VCaP (cell line): ENCODE measurements around the gene NEIL1.

Experiments
- H3K27ac ChIP-seq: fragments of 450-650 bp; 2 replicates; pipeline ENCODE4 v1.5.1; 2017
- TF ChIP-seq, protein P1 (sequence below): fragments of 450-650 bp; conservative IDR thresholded peaks from 2 replicates; pipeline ENCODE4 v1.5.1; 2017; ENCODE audit warnings: mild to moderate bottlenecking, moderate library complexity

Gene NEIL1

DNA sequence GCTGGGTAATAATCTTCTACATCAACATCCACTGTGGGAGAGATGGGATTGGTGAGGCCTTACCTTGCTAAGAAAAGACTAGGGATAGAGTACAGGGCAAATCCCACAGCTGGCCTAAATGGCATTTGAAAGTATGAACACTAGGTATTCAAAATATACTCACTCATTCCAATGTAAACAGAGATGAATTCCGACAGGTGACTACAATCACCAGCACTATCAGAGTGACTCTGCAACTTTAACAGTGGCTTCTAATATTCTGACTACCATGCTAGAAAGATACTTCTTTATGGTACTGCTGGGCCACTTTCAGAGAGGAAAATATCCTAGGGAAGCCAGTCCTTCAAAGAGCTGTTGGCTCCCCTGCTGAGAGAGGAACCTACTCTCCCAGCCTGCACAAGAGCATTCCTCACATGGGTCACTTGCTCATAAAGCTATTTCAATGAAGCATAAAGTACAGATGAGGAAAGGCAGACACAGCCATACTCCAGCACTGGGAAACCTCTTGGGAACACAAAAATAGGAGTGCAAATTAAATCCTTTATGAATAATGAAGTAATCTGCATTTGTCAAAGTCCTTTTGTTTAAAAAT is 43.0 kb downstream of the NEIL1 start:
- TF ChIP-seq, protein P1, sequence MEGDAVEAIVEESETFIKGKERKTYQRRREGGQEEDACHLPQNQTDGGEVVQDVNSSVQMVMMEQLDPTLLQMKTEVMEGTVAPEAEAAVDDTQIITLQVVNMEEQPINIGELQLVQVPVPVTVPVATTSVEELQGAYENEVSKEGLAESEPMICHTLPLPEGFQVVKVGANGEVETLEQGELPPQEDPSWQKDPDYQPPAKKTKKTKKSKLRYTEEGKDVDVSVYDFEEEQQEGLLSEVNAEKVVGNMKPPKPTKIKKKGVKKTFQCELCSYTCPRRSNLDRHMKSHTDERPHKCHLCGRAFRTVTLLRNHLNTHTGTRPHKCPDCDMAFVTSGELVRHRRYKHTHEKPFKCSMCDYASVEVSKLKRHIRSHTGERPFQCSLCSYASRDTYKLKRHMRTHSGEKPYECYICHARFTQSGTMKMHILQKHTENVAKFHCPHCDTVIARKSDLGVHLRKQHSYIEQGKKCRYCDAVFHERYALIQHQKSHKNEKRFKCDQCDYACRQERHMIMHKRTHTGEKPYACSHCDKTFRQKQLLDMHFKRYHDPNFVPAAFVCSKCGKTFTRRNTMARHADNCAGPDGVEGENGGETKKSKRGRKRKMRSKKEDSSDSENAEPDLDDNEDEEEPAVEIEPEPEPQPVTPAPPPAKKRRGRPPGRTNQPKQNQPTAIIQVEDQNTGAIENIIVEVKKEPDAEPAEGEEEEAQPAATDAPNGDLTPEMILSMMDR, result no peak
- H3K27ac ChIP-seq, result no peak overlapping the region

DNA sequence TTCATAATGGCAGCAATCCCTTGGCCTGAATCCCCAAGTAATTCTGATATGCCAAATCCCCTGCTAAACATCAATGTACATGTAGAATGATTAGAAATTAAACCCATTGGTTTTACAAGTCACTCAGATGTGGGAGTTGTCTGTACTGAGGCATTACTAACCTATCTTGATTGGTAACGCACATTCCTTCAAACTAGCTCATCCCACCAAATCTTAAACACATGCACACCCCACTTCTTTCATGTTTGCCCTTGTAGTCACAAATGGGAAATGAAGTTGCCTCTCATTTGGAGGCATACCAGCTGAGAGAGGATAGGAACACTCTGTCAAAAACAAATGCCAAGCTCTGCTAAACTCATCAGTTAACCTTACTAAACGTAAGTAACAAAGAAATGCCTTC is 50.7 kb downstream of the NEIL1 start:
- TF ChIP-seq, protein P1, result no peak
- H3K27ac ChIP-seq, result no peak overlapping the region

DNA sequence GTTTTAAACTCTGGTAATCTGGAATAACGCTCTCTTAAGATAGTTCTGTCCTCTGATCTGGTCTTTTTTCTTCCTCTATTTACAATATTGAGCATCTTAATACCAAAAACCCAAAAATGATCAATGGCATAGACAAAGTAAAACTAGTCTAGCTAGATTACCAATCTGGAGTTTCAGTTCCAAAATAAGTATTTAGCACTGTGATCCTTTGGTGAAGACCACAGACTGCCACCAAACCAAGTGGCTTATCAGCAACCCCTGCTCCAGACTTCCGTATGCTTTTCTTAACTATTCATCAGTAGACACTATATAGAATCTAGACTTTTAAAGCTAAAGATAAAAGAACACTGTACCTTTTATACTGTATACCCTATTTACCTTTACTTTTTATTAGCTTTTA is 57.1 kb downstream of the NEIL1 start:
- H3K27ac ChIP-seq, result no peak overlapping the region
- TF ChIP-seq, protein P1, result no peak
